ENCODE data around the gene PRKG1.

Gene PRKG1

GRCh38 chr10:51986516-51986915 is 912.2 kb downstream of the PRKG1 start:
- Histone ChIP-seq H3K4me1 (ENCODE audit: control insufficient read depth, insufficient read depth, low read length) (no peaks in the 10 kb centered on the region), H3K9me3 (replicated peaks; ENCODE audit: low read length) (no peaks in the 10 kb centered on the region), H3K27me3 (ENCODE audit: control insufficient read depth, insufficient read depth, low read length) (no peaks in the 10 kb centered on the region), H3K4me3 (ENCODE audit: low read length) (no peak overlapping the region), H3K4me2 (ENCODE audit: low read length) (no peak overlapping the region), H3K36me3 (ENCODE audit: insufficient read depth, low read length) (no peaks in the 10 kb centered on the region), H3K9ac (ENCODE audit: low read depth, low read length) (no peak overlapping the region)

GRCh38 chr10:51993475-51993874 is 919.2 kb downstream of the PRKG1 start:
- H3K4me1 ChIP-seq (ENCODE audit: control insufficient read depth, insufficient read depth, low read length), result no peaks in the 10 kb centered on the region
- no peak overlapping the region for H3K4me2 ChIP-seq (ENCODE audit: low read length)
- H3K36me3 ChIP-seq (ENCODE audit: insufficient read depth, low read length), result no peaks in the 10 kb centered on the region
- no peaks in the 10 kb centered on the region for H3K27me3 ChIP-seq (ENCODE audit: control insufficient read depth, insufficient read depth, low read length)
- H3K9me3 ChIP-seq (replicated peaks; ENCODE audit: low read length), result no peaks in the 10 kb centered on the region
- H3K9ac ChIP-seq (ENCODE audit: low read depth, low read length), result no peak overlapping the region
- H3K4me3 ChIP-seq (ENCODE audit: low read length), result no peak overlapping the region

DNA sequence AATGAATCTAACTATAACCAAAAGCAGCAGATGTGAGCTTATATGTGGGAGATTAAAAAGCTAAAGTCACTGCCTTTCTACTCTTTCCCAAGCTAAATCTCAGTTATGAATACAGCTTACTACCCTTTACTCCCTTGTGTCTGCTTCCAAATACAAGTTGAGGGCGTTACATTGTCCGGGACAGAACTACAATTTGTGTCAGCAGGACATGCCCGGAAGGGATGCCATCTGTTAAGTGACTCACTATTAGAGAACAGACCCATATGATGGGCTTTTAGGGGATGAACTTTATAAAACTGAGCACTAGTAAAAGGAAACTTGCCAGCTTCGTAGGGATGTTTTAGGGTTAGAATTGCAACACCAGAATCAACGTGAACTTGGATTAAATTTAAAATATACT is 924.8 kb downstream of the PRKG1 start:
- Histone ChIP-seq H3K4me3 (ENCODE audit: low read length) (no peak overlapping the region), H3K4me1 (ENCODE audit: control insufficient read depth, insufficient read depth, low read length) (no peaks in the 10 kb centered on the region), H3K9me3 (replicated peaks; ENCODE audit: low read length) (no peaks in the 10 kb centered on the region), H3K36me3 (ENCODE audit: insufficient read depth, low read length) (no peaks in the 10 kb centered on the region), H3K27me3 (ENCODE audit: control insufficient read depth, insufficient read depth, low read length) (no peaks in the 10 kb centered on the region), H3K9ac (ENCODE audit: low read depth, low read length) (no peak overlapping the region), H3K4me2 (ENCODE audit: low read length) (no peak overlapping the region)

GRCh38 chr10:52004342-52004949 is 930.2 kb downstream of the PRKG1 start:
- peaks cover 3% of the 10 kb centered on the region for H3K27me3 ChIP-seq (ENCODE audit: control insufficient read depth, insufficient read depth, low read length)

GRCh38 chr10:52007091-52007490 is 932.8 kb downstream of the PRKG1 start:
- no peaks in the 10 kb centered on the region for H3K36me3 ChIP-seq (ENCODE audit: insufficient read depth, low read length)

More at GRCh38 chr10:52004342-52004949, 930.2 kb downstream of the PRKG1 start:
- Histone ChIP-seq H3K9me3 (replicated peaks; ENCODE audit: low read length) (no peaks in the 10 kb centered on the region), H3K4me3 (ENCODE audit: low read length) (no peak overlapping the region), H3K9ac (ENCODE audit: low read depth, low read length) (no peak overlapping the region), H3K4me2 (ENCODE audit: low read length) (no peak overlapping the region), H3K36me3 (ENCODE audit: insufficient read depth, low read length) (no peaks in the 10 kb centered on the region), H3K4me1 (ENCODE audit: control insufficient read depth, insufficient read depth, low read length) (no peaks in the 10 kb centered on the region)

GRCh38 chr10:52011118-52011517 is 936.8 kb downstream of the PRKG1 start:
- Histone ChIP-seq H3K9ac (ENCODE audit: low read depth, low read length) (no peak overlapping the region), H3K4me3 (ENCODE audit: low read length) (no peak overlapping the region), H3K4me1 (ENCODE audit: control insufficient read depth, insufficient read depth, low read length) (no peaks in the 10 kb centered on the region), H3K4me2 (ENCODE audit: low read length) (no peak overlapping the region), H3K9me3 (replicated peaks; ENCODE audit: low read length) (no peaks in the 10 kb centered on the region), H3K27me3 (ENCODE audit: control insufficient read depth, insufficient read depth, low read length) (peaks cover 3% of the 10 kb centered on the region), H3K36me3 (ENCODE audit: insufficient read depth, low read length) (no peaks in the 10 kb centered on the region)

More at GRCh38 chr10:52007091-52007490, 932.8 kb downstream of the PRKG1 start:
- H3K4me2 ChIP-seq (ENCODE audit: low read length), result no peak overlapping the region
- peaks cover 3% of the 10 kb centered on the region for H3K27me3 ChIP-seq (ENCODE audit: control insufficient read depth, insufficient read depth, low read length)
- no peaks in the 10 kb centered on the region for H3K9me3 ChIP-seq (replicated peaks; ENCODE audit: low read length)
- H3K9ac ChIP-seq (ENCODE audit: low read depth, low read length), result no peak overlapping the region
- no peaks in the 10 kb centered on the region for H3K4me1 ChIP-seq (ENCODE audit: control insufficient read depth, insufficient read depth, low read length)
- no peak overlapping the region for H3K4me3 ChIP-seq (ENCODE audit: low read length)

DNA sequence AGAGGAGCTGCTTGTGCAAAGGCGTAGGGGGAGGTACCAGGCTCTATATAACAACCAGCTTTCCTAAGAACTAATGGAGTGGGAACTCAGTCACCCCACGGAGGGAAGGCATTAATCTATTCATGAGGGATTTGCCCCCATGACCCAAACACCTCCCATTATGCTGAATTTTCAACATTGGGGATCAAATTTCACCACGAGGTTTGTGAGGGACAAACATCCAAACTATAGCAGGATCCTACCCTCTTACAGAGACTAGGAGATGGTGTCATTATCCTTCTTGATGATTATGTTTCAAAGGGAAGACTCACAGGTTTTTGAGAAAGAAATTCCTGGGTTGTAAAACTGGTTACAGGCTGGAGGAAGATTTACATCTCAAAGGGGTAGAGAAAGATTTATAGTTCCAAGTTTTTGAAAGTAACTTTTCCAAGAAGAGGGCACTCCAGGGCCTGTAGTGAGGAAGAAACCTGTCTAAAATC is 944.8 kb downstream of the PRKG1 start:
- H3K27me3 ChIP-seq (ENCODE audit: control insufficient read depth, insufficient read depth, low read length), result no peaks in the 10 kb centered on the region
- no peaks in the 10 kb centered on the region for H3K4me1 ChIP-seq (ENCODE audit: control insufficient read depth, insufficient read depth, low read length)
- H3K9me3 ChIP-seq (replicated peaks; ENCODE audit: low read length), result no peaks in the 10 kb centered on the region

DNA sequence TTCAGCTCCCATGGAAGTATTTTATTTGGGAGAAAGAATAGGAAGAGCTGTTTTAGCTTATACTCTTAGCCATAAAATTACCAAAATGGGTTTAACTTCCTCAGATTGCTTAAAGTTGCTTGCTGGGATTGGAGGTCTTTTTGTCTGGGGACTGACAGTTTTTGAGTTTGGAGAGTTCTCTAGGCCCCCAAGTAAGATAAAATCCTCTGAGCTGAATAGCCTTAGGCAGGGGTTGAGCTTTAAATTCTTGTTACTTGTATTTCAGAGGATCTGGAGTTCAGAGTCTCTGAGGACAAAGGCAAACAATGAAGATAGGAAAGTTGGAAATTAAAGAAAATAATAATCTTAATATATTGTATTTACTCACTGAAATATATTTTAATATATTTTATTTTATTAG is 945.4 kb downstream of the PRKG1 start:
- H3K9ac ChIP-seq (ENCODE audit: low read depth, low read length), result no peak overlapping the region

More for the DNA sequence above, 944.8 kb downstream of the PRKG1 start:
- H3K4me3 ChIP-seq (ENCODE audit: low read length), result no peak overlapping the region
- no peaks in the 10 kb centered on the region for H3K36me3 ChIP-seq (ENCODE audit: insufficient read depth, low read length)
- no peak overlapping the region for H3K4me2 ChIP-seq (ENCODE audit: low read length)
- no peak overlapping the region for H3K9ac ChIP-seq (ENCODE audit: low read depth, low read length)

DNA sequence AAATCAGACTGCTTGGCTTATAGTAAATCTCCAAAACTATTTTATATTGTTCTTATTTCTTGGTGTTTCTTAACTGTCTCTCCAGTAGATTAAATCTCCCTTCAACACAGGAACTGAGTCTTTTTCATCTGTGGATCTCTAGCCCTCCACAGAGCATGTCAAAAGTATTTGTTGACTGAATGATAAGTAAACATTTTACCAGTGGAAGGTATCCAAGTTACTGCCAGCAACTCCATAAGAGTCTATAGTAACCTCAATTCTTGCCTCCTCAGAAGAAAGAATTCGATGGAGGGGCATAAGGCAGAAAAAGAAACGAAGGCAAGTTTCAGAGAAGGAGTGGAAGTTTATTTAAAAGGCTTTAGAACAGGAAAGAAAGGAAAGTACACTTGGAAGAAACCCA is 945.9 kb downstream of the PRKG1 start:
- Histone ChIP-seq H3K4me2 (ENCODE audit: low read length) (no peak overlapping the region), H3K4me3 (ENCODE audit: low read length) (no peak overlapping the region), H3K9ac (ENCODE audit: low read depth, low read length) (no peak overlapping the region), H3K9me3 (replicated peaks; ENCODE audit: low read length) (no peaks in the 10 kb centered on the region), H3K4me1 (ENCODE audit: control insufficient read depth, insufficient read depth, low read length) (no peaks in the 10 kb centered on the region), H3K27me3 (ENCODE audit: control insufficient read depth, insufficient read depth, low read length) (no peaks in the 10 kb centered on the region), H3K36me3 (ENCODE audit: insufficient read depth, low read length) (no peaks in the 10 kb centered on the region)

More for the DNA sequence above, 945.4 kb downstream of the PRKG1 start:
- Histone ChIP-seq H3K27me3 (ENCODE audit: control insufficient read depth, insufficient read depth, low read length) (no peaks in the 10 kb centered on the region), H3K4me2 (ENCODE audit: low read length) (no peak overlapping the region), H3K9me3 (replicated peaks; ENCODE audit: low read length) (no peaks in the 10 kb centered on the region), H3K4me3 (ENCODE audit: low read length) (no peak overlapping the region), H3K4me1 (ENCODE audit: control insufficient read depth, insufficient read depth, low read length) (no peaks in the 10 kb centered on the region), H3K36me3 (ENCODE audit: insufficient read depth, low read length) (no peaks in the 10 kb centered on the region)

- no peak overlapping the region for H3K4me2 ChIP-seq (ENCODE audit: low read length)
- no peak overlapping the region for H3K4me3 ChIP-seq (ENCODE audit: low read length)
- no peaks in the 10 kb centered on the region for H3K4me1 ChIP-seq (ENCODE audit: control insufficient read depth, insufficient read depth, low read length)
- H3K9me3 ChIP-seq (replicated peaks; ENCODE audit: low read length), result no peaks in the 10 kb centered on the region
- no peaks in the 10 kb centered on the region for H3K27me3 ChIP-seq (ENCODE audit: control insufficient read depth, insufficient read depth, low read length)
- H3K36me3 ChIP-seq (ENCODE audit: insufficient read depth, low read length), result no peaks in the 10 kb centered on the region
- H3K9ac ChIP-seq (ENCODE audit: low read depth, low read length), result no peak overlapping the region
These were observed 946.4 kb downstream of the PRKG1 start for GRCh38 chr10:52020702-52021101.

DNA sequence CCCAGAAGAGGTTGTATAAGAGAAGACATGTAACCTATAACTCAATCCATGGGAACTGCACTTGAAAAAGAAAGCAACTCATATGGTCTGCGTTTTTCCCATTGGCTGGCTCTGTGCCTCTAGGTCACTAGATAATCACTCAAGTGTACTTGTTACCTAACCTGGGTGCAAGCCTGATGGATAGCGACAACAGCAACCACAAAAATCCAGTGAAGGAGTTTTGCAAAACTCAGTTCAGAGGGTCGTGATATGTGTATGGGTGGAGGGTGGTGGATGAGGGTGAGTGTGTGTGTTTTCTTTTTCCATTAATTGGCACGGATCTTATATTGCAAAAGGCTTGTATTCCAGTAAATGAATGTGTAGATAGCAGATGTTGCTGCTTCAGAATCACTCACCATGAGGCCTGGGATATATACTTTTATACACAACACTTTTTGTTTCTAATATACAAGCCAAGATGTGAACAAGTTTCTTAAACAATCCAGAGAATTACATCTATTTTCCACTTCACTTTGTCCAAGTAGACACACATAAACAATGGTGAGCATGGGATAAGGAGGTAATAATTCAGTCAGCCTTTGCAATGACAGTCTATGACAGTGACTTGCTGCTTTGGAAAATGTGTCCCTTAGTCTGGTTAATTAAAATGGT is 952.9 kb downstream of the PRKG1 start:
- H3K9ac ChIP-seq (ENCODE audit: low read depth, low read length), result no peak overlapping the region
- H3K4me1 ChIP-seq (ENCODE audit: control insufficient read depth, insufficient read depth, low read length), result no peaks in the 10 kb centered on the region
- no peak overlapping the region for H3K4me3 ChIP-seq (ENCODE audit: low read length)
- no peaks in the 10 kb centered on the region for H3K27me3 ChIP-seq (ENCODE audit: control insufficient read depth, insufficient read depth, low read length)
- H3K4me2 ChIP-seq (ENCODE audit: low read length), result no peak overlapping the region
- H3K9me3 ChIP-seq (replicated peaks; ENCODE audit: low read length), result no peaks in the 10 kb centered on the region
- H3K36me3 ChIP-seq (ENCODE audit: insufficient read depth, low read length), result no peaks in the 10 kb centered on the region

DNA sequence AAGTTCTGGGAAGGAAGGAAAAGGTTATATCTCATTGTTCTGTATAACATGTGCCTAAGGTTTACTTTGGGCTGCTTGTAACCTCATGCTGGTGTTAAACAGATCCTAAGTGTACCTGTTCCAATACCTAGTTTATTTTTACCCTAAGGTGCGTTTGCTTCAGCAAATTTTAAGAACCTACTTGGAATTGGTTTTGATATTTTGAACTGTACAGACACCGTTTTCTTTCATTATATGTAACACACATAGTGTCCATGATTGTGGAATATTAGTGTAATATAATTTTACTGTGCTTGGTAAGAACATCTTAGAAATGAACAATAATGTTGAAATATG is 954.2 kb downstream of the PRKG1 start:
- Histone ChIP-seq H3K27me3 (ENCODE audit: control insufficient read depth, insufficient read depth, low read length) (no peaks in the 10 kb centered on the region), H3K4me2 (ENCODE audit: low read length) (no peak overlapping the region), H3K36me3 (ENCODE audit: insufficient read depth, low read length) (no peaks in the 10 kb centered on the region), H3K4me1 (ENCODE audit: control insufficient read depth, insufficient read depth, low read length) (no peaks in the 10 kb centered on the region), H3K4me3 (ENCODE audit: low read length) (no peak overlapping the region), H3K9ac (ENCODE audit: low read depth, low read length) (no peak overlapping the region), H3K9me3 (replicated peaks; ENCODE audit: low read length) (no peaks in the 10 kb centered on the region)

Data from skeletal muscle satellite cell (primary cell).